Stimulated activated CD4-positive, alpha-beta T cell treated with anti-CD3 and anti-CD28 coated beads, TNF-alpha, amount 100 ng/mL, for 24 hours (primary cell): Measurements from ENCODE around the gene SV2C.
"Not testable (repeated sequence)": the region's sequence is repeated elsewhere in the genome, so short reads cannot be mapped to it uniquely, and the experiment has no call there.

Experiments
- DNase-seq, 3 experiments: peaks; one replicate each; pipeline ENCODE4 v3.0.0-alpha.2; 2020; ENCODE audit warnings: low read depth in 3 of 3

The SV2C gene, protein sequence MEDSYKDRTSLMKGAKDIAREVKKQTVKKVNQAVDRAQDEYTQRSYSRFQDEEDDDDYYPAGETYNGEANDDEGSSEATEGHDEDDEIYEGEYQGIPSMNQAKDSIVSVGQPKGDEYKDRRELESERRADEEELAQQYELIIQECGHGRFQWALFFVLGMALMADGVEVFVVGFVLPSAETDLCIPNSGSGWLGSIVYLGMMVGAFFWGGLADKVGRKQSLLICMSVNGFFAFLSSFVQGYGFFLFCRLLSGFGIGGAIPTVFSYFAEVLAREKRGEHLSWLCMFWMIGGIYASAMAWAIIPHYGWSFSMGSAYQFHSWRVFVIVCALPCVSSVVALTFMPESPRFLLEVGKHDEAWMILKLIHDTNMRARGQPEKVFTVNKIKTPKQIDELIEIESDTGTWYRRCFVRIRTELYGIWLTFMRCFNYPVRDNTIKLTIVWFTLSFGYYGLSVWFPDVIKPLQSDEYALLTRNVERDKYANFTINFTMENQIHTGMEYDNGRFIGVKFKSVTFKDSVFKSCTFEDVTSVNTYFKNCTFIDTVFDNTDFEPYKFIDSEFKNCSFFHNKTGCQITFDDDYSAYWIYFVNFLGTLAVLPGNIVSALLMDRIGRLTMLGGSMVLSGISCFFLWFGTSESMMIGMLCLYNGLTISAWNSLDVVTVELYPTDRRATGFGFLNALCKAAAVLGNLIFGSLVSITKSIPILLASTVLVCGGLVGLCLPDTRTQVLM

DNA sequence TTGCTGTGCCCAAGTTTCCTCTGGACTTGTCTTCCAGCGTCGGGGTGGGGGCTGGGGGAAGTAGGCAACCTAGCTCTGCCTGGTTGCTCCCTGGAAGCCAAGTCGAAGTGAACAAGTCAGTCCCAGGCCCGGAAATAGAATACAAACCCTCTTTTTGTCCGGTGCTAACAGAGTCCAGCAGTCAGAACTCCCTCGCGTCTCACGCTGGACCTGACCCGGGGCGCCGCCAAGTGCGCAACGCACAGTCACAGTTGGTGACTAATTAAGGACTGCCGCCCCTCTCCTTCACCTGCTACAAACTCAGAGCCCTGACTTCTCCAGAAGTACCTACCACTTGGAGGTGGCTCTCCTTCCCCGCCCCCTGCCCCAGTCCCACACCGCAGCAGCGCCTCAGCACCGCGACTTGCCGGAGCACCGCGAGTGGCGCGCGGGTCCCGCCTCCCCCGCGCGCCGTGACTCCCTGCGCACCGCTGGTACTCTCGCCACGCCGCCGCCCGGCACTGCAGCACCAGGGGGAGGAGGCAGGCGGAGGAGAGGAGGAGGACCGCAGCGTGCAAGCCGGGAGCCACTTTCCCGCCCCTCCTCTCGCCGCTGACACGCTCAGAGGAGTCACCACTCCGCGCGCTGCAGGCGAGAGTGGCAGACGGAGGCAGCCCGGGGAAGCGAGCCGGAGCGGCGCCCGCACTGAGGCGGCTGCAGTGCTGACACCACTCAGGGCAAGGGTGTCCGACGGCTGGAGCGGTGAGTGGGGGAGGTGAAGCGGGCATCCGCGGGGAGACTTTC is at the start of gene SV2C:
SV2C (plus strand) TSS at position 612 of the 783 bp plus-strand sequence. CDS start 48,368 bp downstream, outside the sequence.
- DNase-seq: peak in 2 of 3 experiments; percentile 13 to 44

DNA sequence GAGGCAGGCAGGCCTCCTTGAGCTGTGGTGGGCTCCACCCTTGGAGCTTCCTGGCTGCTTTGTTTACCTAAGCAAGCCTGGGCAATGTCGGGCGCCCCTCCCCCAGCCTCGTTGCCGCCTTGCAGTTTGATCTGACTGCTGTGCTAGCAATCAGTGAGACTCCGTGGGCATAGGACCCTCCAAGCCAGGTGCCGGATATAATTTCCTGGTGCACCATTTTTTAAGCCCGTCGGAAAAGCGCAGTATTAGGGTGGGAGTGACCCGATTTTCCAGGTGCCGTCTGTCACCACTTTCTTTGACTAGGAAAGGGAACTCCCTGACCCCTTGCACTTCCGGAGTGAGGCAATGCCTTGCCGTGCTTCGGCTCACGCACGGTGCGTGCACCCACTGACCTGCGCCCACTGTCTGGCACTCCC is 45.4 kb upstream of the SV2C start:
- peak in 1 of 3 experiments; percentile 7 for DNase-seq

DNA sequence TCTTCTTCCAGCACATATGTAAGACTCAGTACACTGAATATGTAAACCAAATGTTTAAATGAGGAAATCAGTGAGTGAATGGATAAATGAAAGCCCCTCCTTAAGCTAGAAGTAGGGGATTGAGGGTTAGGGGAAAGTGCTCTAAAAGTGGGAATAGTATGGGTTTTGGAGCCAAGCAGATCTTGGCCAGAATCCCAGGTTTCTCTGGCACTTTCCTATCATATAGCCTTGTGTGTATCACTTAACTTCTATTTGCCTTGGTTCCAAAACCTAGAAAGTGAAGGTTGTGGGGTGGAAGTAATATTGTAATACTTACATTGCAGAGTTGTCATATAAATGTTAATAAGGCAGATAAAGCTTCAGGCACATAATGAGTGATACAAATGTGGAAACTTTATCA is 45.0 kb upstream of the SV2C start:
- no peak for DNase-seq

DNA sequence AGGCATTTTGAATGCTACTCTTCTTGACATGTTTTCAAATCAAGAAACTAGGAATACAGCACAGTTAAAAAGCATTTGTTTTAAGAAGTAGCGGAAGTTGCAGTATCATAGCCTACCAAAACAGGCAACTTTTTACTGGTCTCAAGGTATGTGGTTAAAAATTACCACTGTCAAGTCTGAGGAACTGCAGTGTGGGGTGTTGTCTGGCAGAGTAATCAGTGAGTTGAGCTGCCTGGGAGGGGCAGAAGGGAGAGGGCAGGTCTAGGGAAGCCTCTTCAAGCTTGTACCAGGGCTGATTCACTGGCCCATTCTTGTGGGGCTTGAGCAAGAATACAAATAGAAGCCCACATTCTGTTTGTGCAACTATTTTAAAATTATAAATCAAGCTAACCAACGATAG is 42.4 kb upstream of the SV2C start:
- no peak for DNase-seq

DNA sequence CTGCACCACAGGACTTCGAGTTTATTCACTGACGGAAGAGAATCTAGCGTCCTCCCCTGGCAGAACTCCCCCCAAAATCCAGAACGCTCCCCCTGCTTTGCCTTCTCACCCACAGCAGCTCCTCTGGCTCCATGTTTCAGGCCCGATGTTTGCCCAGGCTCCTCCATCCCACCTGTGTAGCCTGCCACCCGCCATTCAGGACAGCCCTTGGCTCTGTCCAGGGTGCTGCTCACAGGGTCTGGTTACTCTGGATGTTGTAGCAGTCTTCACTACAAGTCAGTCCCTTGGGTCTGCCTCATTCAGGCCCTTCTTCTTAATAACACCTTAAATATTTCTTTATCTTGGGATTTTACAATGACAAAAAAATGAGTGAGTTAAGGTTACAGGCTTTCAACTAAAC is 41.3 kb upstream of the SV2C start:
- DNase-seq: no peak

DNA sequence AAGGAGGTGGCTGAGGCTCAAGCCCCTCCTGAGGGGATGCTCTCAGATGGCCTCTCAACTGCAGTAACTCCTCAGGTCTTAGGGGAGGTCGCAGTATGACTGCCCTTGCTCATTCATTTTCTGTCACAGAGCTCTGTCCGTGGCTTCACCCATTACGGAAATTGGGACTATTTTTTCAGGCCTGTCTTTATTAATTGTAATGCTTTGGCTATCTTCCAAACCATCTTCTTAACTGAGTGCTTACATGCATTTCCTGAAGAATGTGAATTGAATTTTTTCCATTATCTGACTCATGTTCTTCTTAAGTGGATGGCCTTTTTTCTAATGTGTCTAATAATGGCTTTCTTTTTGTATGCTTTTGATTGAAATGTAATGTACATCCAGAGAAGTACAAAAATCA is 36.4 kb upstream of the SV2C start:
- DNase-seq: no peak

DNA sequence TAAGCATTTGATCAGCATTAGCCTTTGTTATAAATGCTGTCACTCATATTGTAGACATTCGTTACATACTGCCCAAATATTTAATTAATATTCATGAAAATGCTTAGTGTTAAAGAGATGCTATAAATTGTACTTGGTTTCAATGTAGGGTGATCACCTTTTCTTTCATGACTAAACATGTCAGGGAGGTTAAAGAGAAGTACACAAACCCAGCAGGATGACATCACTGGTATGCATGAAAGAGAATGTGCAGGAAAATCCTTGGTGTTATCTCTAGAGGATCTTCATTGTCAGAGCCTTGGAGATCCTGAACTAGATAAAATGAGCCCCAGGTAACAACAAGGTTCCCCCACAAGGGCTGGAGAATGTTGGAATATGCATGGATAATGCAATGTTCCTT is 33.0 kb upstream of the SV2C start:
- DNase-seq: no peak

DNA sequence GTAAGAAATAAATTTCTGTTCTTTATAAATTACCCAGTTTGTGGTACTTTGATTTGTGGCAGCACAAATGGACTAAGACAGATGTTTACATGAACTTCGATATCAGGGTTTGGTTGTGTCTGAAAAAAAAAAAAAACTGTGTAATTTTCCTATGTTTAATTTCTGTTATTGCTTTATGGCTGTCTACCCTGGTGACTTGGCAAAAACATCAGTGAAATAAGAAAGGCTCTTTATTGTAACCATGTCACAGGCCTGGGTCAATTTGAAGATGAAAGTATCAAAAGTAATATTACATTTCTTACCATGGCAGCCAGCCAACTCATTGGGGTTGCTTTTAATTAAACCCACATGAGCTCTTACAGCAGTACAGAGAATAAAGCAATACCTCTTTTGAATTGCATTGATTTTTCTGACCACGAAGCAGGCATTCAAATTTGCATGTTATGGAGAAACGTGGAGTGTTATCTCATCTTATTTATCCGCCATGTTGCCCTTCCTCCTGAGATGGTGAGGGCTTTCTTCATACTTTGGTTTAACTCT is 20.6 kb upstream of the SV2C start:
- no peak for DNase-seq

DNA sequence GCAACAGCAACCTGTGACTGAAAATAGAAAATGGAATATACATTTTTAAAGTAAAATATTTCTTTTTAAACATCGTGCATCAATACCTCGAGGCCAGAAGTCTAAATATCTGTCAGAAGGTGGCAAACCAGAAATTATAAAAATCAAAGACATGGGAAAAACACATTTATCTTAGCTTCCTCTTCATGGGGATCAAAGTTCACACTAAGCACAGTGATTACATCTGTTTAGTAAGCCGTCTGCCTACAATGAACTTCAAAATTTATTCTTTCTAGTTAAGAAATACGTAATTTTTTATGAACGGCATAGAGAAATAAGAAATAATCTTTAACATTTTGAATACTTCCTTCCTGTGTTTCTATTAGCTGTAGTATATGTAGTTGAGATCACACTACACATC is 17.9 kb upstream of the SV2C start:
- DNase-seq: no peak

DNA sequence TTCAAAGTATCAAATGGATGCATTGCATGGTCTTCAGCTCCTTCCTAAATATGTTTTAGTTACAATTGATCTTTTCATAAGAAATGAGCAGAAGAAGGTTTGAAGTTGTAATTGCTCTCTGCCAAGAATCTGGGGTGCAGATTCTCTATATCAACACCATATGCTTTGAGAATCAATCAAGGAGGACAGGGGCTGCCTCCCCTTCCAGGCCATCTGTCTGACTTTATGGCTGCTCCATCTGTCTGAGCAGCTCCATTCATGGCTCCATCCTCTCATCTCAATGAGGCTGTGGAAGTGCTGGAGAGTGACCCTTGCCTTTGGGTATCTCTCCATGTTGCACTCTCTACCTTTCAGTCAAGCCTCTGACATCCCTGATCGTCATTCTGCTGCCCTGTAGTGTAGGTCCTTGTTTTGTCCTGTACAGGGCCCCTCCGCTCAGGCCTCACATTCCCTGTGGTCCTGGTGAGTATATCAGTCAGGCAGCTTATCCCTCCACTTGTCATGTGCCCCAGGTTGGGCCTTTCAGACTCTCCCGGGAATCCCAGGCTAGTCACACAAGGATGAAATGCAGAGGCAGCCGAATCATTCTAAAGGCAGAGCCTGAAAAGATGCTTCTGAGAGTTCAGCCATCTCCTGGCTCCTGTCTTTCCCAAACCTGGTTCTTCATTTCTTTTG is 14.0 kb upstream of the SV2C start:
- no peak for DNase-seq

DNA sequence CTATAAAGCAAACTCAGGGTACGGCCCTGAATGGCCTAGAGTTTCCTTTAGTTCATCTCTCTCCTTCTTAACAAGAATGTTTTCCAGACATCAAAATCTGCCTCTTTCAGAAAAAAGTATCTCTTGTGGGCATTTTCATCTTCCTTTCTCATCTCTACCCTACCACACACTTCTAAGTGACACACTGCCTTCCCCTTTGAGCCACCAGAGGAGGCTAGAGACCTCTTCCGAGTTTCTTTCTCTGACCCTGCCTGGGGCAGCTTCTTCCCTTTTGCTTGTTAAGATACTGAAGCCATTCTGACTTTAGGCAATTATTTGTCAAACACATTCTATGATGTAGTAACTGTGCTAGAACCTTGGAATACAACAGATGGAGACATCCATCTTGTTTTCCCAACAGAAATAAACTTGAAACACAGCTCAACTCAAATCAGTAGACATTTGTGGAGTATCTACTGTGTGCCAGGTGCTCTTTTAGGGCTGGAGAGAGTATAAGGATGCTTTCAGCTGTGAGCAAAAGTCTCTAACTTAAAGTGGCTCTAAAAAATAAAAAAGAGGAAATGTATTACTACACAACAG is 8.6 kb upstream of the SV2C start:
- DNase-seq: no peak

DNA sequence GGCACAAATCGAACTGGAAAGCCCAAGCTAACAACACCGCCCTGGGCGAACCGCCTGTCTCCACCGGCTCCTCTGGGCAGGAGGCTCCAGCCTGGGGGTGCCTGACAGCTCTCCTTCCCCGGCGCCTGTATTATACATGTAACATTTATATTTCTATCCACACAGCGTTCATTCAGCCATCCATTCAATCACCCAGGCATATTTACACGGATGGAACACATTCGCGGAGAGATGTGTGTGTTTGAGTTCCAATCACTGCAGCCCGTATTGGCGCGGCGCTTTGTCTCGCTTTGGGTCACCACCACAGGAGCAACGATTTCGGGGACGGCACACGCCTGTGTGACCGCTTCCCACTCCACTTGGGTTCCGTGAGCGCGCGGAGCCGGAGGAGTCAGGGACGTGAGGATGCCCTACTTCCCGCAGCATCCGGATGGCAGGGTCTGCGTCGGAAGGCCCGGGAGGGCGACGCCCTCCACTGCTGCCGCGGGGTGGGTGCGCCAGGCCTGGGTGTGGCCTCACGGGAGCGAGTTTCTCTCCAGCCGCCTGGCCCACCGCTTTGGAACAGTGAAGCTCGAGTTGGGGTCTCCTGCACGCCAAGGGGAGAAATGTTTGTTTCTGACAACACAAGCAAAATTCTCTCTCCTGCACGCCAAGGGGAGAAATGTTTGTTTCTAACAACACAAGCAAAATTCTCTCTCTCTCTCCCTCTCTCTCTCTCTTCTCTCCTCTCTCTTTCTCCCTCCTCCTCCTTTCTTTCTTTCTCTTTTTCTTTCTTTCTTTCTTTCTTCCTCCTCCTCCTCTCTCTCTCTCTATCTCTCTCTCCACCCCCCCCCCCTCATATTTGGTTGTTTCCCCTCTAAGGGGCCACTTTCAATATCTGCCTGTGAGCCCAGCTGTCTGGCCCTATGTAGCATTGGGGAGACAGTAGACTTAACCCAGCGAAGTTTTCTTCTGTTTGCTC is 1.1 kb upstream of the SV2C start:
- no peak for DNase-seq

DNA sequence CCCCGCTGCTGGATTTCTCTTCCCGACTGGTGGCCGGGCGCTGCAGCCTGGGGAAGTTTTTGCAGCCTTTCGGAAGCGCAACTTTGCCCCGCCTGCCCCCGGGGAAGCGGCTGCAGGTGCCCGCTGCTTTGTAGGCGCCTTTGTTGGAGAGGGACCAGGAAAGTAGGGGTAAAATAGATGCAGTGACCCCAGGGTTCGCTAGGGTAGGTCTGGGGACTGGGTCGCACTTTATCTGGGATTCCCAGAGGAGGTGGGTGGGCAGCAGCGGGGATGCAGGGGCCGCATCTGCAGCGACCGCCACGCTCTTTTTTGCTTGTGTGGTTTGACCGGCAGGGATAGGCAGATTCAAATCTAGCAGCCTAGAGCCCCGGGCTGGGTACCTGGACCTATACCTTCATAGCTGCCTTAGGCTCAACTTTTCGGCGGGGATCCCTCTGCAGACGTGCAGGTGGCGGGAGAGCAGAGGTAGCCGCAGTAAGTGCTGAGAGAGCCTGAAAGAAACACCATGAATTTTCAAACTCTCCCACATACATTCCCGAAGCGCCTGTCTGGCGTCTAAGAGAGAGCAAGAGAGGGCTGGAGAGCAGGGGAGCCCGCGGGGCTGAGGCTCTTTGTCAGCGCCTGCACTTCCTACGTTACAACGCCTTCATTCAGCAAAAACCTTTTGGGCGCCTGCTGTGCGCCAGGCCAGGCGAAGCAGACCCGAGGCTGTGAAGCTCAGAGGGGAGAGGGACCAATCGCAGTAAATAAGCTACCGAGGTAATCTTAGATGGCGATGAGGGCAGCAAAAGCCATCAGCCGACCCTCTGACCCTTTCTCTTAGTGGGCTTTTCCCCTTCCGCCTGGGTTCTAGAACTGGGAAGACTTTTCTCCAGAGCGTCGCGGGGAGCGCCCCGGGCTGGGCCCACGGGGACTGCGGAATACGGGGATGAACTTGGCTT is 642 bp downstream of the SV2C start:
- DNase-seq: no peak

DNA sequence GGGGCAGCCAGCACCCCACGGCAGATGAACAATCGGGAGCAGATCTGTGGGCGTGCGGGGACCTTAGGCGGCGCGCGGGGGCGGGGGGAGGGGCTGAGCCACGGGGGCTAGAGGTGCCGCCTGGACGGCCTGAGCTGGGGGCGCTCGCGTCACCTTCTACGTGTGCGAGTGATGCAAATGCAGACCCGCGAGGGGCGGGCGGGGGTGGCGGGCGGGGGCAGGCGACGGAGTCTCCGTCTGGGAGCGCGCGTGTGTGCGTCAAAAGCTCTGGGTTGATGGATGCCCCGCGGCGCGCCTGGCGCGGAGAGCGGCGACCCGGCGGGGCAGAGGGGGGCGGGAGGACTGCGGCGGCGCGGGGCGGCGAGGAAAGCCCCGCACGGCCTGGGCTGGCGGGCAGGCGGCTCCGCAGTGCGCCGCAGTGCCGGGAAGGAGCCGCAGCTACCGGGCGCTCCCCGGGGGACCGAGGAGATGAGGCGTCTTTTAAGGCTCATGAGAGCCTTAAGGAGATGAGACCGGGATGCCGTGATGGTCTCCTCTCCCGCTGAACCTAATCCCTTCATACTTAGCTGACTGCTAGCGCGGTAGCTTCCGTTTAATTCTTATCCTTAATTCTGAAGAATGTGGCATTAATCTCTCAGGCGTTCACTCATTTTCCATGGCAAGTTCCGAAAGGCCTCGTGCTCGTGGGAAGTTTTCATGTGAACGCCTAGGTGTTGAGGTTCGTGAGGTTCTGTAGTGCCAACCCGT is 1.5 kb downstream of the SV2C start:
- no peak for DNase-seq

DNA sequence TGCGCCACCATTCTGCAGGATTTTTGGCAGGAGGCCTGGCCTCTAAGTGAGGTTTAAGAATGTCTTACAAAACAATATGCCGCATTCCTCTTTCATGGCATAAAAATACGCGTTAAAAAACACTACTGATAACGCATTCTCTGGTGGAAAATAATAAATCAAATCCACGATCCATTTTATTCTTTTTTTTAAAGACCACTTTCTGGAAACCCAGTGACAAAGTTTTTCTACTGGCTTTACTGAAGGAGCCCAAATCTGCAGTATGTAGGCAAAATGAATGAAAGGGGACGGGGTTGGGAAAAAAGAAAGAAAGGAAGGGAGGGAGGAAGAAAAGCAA is 2.0 kb downstream of the SV2C start:
- DNase-seq: no peak

DNA sequence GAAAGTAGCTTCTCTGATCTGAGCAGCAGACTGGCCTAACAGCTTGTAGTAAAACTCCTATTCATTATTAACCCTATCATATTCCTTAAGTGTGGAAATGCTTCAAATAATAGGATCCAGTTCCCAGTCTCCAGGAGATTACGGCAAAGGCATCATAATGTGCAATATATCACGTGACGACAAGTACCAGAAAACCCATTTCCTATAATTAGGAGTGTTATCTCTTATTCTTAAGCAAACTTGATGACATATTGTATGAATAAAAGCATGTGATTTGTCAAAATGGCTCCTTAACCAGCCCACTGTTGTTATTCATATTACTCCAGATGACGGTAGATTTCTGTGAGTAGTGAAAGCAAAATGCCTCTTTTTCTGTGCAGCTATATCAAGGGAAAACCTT is 2.9 kb downstream of the SV2C start:
- DNase-seq: no peak

DNA sequence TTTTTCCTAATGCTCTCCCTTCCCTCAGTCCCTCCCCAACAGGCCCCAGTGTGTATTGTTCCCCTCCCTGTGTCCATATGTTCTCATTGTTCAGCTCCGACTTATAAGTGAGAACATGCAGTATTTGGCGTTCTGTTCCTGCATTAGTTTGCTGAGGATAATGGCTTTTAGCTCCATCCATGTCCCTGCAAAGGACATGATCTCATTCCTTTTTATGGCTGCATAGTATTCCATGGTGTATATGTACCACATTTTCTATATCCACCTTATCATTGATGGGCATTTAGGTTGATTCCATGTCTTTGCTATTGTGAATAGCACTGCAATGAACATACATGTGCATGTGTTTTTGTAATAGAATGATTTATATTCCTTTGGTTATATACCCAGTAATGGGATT is 6.0 kb downstream of the SV2C start:
- DNase-seq: not testable (repeated sequence)

DNA sequence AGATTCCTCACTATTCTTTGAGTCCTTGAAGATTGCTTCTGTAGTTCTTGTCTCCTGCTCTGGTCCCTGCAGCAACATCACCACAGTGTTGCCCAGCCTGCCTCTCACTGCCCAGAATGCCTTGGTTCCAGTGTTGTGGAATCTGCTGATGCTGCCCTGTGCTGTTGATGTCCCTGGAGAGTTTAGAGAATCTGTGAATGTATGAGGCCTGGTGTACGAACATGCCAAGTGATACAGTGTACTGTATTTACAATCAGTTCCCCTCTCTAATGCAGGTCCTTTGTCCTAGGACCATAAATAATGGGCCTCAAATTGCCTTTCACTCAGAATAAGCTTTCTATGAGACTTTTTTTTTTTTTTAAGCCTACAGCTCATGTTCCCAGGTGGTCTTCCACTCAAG is 8.2 kb downstream of the SV2C start:
- DNase-seq: no peak
